Memory B cell (primary cell): ENCODE results near the gene CCNK.

ENCODE experiments used
- ATAC-seq: fragments of 150-1000 bp; cut with Tn5 transposase; 2 replicates; pipeline ENCODE4 v1.10.0; 2021; ENCODE audit warnings: low read depth, mild to moderate bottlenecking, moderate library complexity
- DNase-seq, 2 donors: peaks; one replicate each; pipeline ENCODE4 v3.0.0; 2022; ENCODE audit warnings: low spot score in 2 of 2
- H3K27ac Mint-ChIP-seq: one replicate; pipeline ENCODE4 v1.8.0; 2022; ENCODE audit warnings: mild to moderate bottlenecking, moderate library complexity, mixed read lengths
- H3K27me3 Mint-ChIP-seq: one replicate; pipeline ENCODE4 v1.8.0; 2022; ENCODE audit warnings: mixed read lengths
- H3K36me3 Mint-ChIP-seq: one replicate; pipeline ENCODE4 v1.8.0; 2022; ENCODE audit warnings: mild to moderate bottlenecking, mixed read lengths
- H3K4me1 Mint-ChIP-seq: one replicate; pipeline ENCODE4 v1.8.0; 2022; ENCODE audit warnings: mixed read lengths
- H3K4me3 Mint-ChIP-seq: one replicate; pipeline ENCODE4 v1.8.0; 2022; ENCODE audit warnings: mild to moderate bottlenecking, moderate library complexity, mixed read lengths
- H3K9me3 Mint-ChIP-seq: one replicate; pipeline ENCODE4 v1.8.0; 2022; ENCODE audit warnings: mixed read lengths

CCNK gene

GRCh38 chr14:99480917-99481744, at the start of gene CCNK:
TSS of gene CCNK (plus strand) at chr14:99481409. CDS start at chr14:99492678, 11,269 bp downstream.
- H3K4me3 Mint-ChIP-seq, result peak within 1 kb of the TSS; percentile 86
- no peaks in the 10 kb centered on the region for H3K36me3 Mint-ChIP-seq
- ATAC-seq (peak; percentile 82), DNase-seq (peak; percentile 97 to 100)
- peak within 1 kb of the TSS; percentile 91 for H3K27ac Mint-ChIP-seq
- peaks cover 46% of the 10 kb centered on the region for H3K4me1 Mint-ChIP-seq
- H3K9me3 Mint-ChIP-seq, result no peaks in the 10 kb centered on the region
- no peaks in the 10 kb centered on the region for H3K27me3 Mint-ChIP-seq

- H3K27me3 Mint-ChIP-seq, result no peaks in the 10 kb centered on the region
- no peak overlapping the region for H3K4me3 Mint-ChIP-seq
- ATAC-seq, result no peak
- peaks cover 5% of the 10 kb centered on the region for H3K9me3 Mint-ChIP-seq
- H3K4me1 Mint-ChIP-seq, result peaks cover 15% of the 10 kb centered on the region
- no peak for DNase-seq
- peaks cover 39% of the 10 kb centered on the region for H3K36me3 Mint-ChIP-seq
- no peak overlapping the region for H3K27ac Mint-ChIP-seq
Measured at GRCh38 chr14:99431986-99432385, 49.2 kb upstream of the CCNK start.

DNA sequence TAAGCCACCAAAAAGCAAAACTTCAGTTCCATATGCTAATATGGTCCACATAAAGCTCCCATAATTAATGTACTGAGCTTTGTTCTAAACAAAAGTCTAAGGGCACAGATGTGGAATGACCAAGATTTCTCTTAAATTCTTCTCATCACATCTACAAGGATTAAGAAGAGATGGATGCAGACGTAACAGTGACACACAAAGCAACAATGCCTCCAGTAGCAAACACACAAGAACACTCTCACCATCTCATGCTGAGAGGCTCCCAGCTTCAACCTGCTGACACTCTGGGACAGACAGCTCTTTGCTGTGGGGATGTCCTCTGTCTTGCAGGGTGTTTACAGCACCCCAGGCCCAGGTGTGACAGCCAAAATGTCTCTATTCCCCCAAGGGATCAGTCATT, 48.7 kb upstream of the CCNK start:
- Mint-ChIP-seq H3K27ac (no peak overlapping the region), H3K27me3 (no peaks in the 10 kb centered on the region), H3K9me3 (peaks cover 5% of the 10 kb centered on the region), H3K36me3 (peaks cover 43% of the 10 kb centered on the region), H3K4me3 (no peak overlapping the region), H3K4me1 (peaks cover 18% of the 10 kb centered on the region)
- DNase-seq, result no peak
- no peak for ATAC-seq

GRCh38 chr14:99435327-99435726, 45.9 kb upstream of the CCNK start:
- DNase-seq, result no peak
- Mint-ChIP-seq H3K4me3 (no peak overlapping the region), H3K27me3 (no peaks in the 10 kb centered on the region), H3K4me1 (peaks cover 18% of the 10 kb centered on the region), H3K27ac (peak overlapping the region; percentile 48), H3K9me3 (no peaks in the 10 kb centered on the region), H3K36me3 (peaks cover 33% of the 10 kb centered on the region)
- ATAC-seq, result no peak

DNA sequence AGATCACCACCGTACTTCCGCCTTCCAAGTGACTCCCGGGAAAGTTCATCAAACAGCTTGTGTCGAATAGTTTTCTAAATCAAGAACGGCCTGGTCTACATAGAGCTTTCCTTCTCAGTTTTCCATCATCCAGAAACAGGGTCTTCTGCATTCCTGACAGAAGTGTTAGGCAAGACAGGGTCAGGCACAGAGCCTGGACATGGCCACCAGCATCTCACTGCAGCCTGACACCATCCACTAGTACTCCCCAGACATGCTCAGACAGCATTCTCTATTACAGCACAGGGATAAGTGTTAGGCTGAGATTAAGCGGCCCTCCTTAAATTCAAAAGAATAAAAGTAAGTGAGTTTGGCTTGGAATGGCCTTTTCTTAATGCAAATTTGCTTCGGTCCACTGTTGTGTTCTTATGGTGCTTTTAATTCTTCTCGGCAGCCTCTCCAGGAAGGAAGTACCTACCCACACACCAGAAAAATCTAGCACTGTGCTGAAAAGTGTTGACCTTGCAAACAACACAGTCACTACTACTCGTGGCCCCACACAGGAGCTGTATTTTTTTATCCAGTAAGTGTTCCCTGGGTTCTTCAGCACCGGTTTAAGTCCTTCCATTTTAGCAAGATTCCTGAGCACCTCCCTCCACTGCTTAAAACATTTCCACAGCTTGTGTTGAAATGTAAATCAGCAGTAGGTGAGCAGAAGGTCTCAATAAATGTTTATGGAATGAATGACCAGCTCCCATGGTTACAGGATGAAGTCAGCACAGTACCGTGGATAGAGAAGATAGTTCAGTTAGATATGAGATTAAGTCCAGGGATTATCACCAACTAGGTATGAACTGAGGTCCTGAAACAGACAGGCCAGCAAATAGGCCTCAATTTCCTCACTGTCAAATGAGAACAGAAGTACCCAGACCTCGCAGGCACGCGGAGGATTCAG, 44.7 kb upstream of the CCNK start:
- no peak for DNase-seq
- H3K4me1 Mint-ChIP-seq, result peaks cover 9% of the 10 kb centered on the region
- H3K9me3 Mint-ChIP-seq, result no peaks in the 10 kb centered on the region
- H3K36me3 Mint-ChIP-seq, result peaks cover 35% of the 10 kb centered on the region
- H3K27me3 Mint-ChIP-seq, result no peaks in the 10 kb centered on the region
- H3K27ac Mint-ChIP-seq, result peak overlapping the region; percentile 38
- H3K4me3 Mint-ChIP-seq, result no peak overlapping the region
- no peak for ATAC-seq

GRCh38 chr14:99437706-99438105, 43.5 kb upstream of the CCNK start:
- no peaks in the 10 kb centered on the region for H3K9me3 Mint-ChIP-seq
- no peak for DNase-seq
- peaks cover 41% of the 10 kb centered on the region for H3K36me3 Mint-ChIP-seq
- peaks cover 9% of the 10 kb centered on the region for H3K4me1 Mint-ChIP-seq
- no peaks in the 10 kb centered on the region for H3K27me3 Mint-ChIP-seq
- H3K4me3 Mint-ChIP-seq, result no peak overlapping the region
- H3K27ac Mint-ChIP-seq, result peak overlapping the region; percentile 68
- ATAC-seq, result no peak

- no peak for ATAC-seq
- peaks cover 44% of the 10 kb centered on the region for H3K36me3 Mint-ChIP-seq
- H3K27me3 Mint-ChIP-seq, result no peaks in the 10 kb centered on the region
- no peaks in the 10 kb centered on the region for H3K9me3 Mint-ChIP-seq
- H3K27ac Mint-ChIP-seq, result no peak overlapping the region
- H3K4me1 Mint-ChIP-seq, result peaks cover 9% of the 10 kb centered on the region
- DNase-seq, result no peak
- H3K4me3 Mint-ChIP-seq, result no peak overlapping the region
Measured at GRCh38 chr14:99440278-99440677, 40.9 kb upstream of the CCNK start.

GRCh38 chr14:99441157-99441870, 39.9 kb upstream of the CCNK start:
- Mint-ChIP-seq H3K4me1 (peaks cover 9% of the 10 kb centered on the region), H3K36me3 (peaks cover 41% of the 10 kb centered on the region), H3K27me3 (no peaks in the 10 kb centered on the region), H3K4me3 (no peak overlapping the region), H3K27ac (no peak overlapping the region), H3K9me3 (no peaks in the 10 kb centered on the region)
- ATAC-seq (no peak), DNase-seq (no peak)

GRCh38 chr14:99441918-99442317, 39.3 kb upstream of the CCNK start:
- no peaks in the 10 kb centered on the region for H3K9me3 Mint-ChIP-seq
- no peaks in the 10 kb centered on the region for H3K27me3 Mint-ChIP-seq
- H3K4me1 Mint-ChIP-seq, result peaks cover 9% of the 10 kb centered on the region
- peaks cover 44% of the 10 kb centered on the region for H3K36me3 Mint-ChIP-seq
- ATAC-seq, result no peak
- no peak overlapping the region for H3K27ac Mint-ChIP-seq
- no peak overlapping the region for H3K4me3 Mint-ChIP-seq
- DNase-seq, result no peak

DNA sequence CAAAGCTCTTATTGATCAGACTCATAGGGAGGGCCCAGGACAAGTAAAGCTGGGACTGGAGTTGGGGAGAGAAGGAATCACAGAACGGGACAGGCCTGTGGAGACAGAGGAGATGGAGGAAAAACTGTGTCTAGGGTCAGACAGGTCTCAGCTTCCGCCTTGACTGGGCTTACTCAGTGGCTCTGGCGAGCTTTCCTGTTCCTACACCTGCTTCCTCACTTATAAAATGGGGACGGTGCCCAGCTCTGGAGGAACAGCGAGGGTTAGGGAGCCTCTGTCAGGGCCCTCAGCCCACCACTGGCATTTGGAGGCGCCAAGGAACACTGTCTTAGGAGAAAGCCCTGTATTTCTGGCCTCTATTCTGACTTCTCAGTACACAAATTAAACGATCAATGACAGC, 35.3 kb upstream of the CCNK start:
- ATAC-seq (no peak), DNase-seq (no peak)
- H3K4me1 Mint-ChIP-seq, result peaks cover 2% of the 10 kb centered on the region
- H3K9me3 Mint-ChIP-seq, result no peaks in the 10 kb centered on the region
- H3K27ac Mint-ChIP-seq, result no peak overlapping the region
- H3K36me3 Mint-ChIP-seq, result peaks cover 41% of the 10 kb centered on the region
- no peak overlapping the region for H3K4me3 Mint-ChIP-seq
- H3K27me3 Mint-ChIP-seq, result no peaks in the 10 kb centered on the region

GRCh38 chr14:99447739-99448138, 33.5 kb upstream of the CCNK start:
- H3K36me3 Mint-ChIP-seq, result peaks cover 35% of the 10 kb centered on the region
- no peaks in the 10 kb centered on the region for H3K27me3 Mint-ChIP-seq
- H3K27ac Mint-ChIP-seq, result no peak overlapping the region
- H3K4me1 Mint-ChIP-seq, result peaks cover 2% of the 10 kb centered on the region
- ATAC-seq (no peak), DNase-seq (no peak)
- H3K4me3 Mint-ChIP-seq, result no peak overlapping the region
- no peaks in the 10 kb centered on the region for H3K9me3 Mint-ChIP-seq

- no peaks in the 10 kb centered on the region for H3K9me3 Mint-ChIP-seq
- ATAC-seq, result no peak
- H3K4me1 Mint-ChIP-seq, result peaks cover 2% of the 10 kb centered on the region
- no peak for DNase-seq
- H3K27ac Mint-ChIP-seq, result no peak overlapping the region
- H3K4me3 Mint-ChIP-seq, result no peak overlapping the region
- no peaks in the 10 kb centered on the region for H3K27me3 Mint-ChIP-seq
- peaks cover 28% of the 10 kb centered on the region for H3K36me3 Mint-ChIP-seq
Measured at GRCh38 chr14:99450266-99450665, 30.9 kb upstream of the CCNK start.

DNA sequence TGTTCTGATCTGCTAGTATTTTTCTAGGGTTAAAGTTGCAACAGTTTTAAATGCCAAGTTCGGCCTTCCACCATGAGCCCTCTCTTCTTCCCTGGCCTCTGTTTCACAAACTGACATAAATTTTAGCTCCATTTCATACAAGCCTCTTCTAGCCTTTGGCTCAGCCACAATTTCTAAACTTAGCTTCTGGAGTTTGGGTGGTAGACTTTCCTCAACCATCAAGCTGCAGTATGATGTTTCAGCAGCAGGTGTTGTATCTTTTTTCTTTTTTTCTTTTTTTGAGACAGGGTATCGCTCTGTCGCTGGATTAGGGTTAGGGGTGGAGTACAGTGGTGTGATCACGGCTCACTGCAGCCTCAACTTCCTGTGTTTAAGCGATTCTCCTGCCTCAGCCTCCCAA, 30.0 kb upstream of the CCNK start:
- no peak overlapping the region for H3K4me3 Mint-ChIP-seq
- ATAC-seq (no peak), DNase-seq (no peak)
- no peaks in the 10 kb centered on the region for H3K27me3 Mint-ChIP-seq
- no peaks in the 10 kb centered on the region for H3K4me1 Mint-ChIP-seq
- H3K36me3 Mint-ChIP-seq, result peaks cover 26% of the 10 kb centered on the region
- no peak overlapping the region for H3K27ac Mint-ChIP-seq
- no peaks in the 10 kb centered on the region for H3K9me3 Mint-ChIP-seq

DNA sequence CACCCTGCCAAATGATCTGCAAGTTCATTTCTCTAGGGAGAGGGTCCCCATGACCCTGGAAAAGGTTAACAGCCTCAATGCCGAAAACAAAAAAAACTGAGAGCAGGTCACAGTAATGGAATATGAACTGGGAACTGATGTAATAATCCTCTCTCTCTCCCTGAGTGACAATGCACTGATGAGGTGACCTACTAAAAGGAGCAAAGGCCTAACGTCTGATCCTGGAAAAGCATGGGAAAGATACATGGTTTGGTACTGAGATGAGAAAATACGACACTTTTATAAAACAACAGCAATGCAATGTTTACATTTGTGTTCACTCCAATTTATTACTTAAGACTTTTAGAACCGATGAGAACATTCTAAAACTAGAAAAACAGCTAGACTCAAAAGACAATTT, 28.2 kb upstream of the CCNK start:
- no peak for ATAC-seq
- DNase-seq, result no peak
- H3K27me3 Mint-ChIP-seq, result no peaks in the 10 kb centered on the region
- H3K36me3 Mint-ChIP-seq, result peaks cover 24% of the 10 kb centered on the region
- no peaks in the 10 kb centered on the region for H3K4me1 Mint-ChIP-seq
- H3K27ac Mint-ChIP-seq, result no peak overlapping the region
- H3K4me3 Mint-ChIP-seq, result no peak overlapping the region
- no peaks in the 10 kb centered on the region for H3K9me3 Mint-ChIP-seq
